Measurements from ENCODE around the gene HNRNPAB. TPM values are rescaled to one million over a fixed set of nuclear protein-coding genes. Genes with fewer than 3 reads are reported as not detected.

HNRNPAB gene
- total and polyA plus RNA-seq, 2 experiments from 2014 or later, result 85.2 to 175 TPM

DNA sequence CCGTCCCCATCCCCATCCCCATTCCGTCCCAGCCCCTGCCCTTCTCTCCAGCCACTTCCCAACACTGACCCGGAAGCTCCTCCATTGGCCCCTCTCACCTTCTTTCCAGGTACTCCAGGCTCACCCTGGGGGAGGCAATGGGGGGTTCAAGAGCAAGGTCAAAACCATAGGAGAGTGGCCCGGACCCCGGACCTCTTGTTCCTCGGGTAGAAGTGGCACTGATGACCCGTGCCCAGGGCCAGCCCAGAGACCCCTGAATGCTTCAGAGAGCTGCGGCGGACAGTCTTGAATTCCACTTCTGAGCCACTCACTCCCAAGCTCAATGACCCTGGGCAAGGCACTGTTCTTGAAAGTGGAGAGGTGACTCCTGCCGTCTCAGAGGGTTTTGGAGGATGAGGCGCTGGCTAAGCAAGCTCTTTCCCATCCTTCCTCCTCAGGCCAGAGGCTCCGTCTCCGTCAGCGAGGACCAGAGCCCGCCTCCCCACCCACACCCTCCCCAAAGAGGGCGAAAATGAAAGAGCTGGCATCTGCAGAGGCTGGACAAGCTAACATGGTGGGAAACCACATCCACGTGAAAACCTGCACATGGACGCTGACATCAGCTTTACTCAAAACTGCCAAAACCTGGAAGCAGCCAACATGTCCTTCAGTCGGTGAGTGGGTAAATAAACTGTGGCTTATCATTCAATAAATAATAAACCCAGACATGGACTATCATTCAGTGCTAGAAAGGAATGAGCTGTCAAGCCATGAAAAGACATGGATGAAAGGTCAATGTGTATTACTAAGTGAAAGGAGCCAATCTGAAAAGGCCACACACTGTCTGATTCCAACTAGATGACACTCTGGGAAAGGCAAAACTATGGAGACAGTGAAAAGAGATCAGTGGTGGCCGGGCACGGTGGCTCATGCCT, 55.5 kb downstream of the HNRNPAB start:
- no peak for DNase-seq (ENCODE audit: low spot score)
- Histone ChIP-seq H3K4me2 (no peak overlapping the region), H3K4me3 (no peak overlapping the region), H3K36me3 (replicated peaks; ENCODE audit: insufficient read depth, low read depth) (no peaks in the 10 kb centered on the region), H3K9me2 (replicated peaks; ENCODE audit: insufficient read depth) (no peaks in the 10 kb centered on the region), H4K20me1 (ENCODE audit: insufficient read depth, poor library complexity, severe bottlenecking) (no peaks in the 10 kb centered on the region), H3K27me3 (no peaks in the 10 kb centered on the region), H2AFZ (no peak overlapping the region), H3K4me1 (ENCODE audit: insufficient read depth) (no peaks in the 10 kb centered on the region), H3K79me2 (no peaks in the 10 kb centered on the region), H3K27ac (no peak overlapping the region), H3K9me3 (ENCODE audit: low read depth) (no peaks in the 10 kb centered on the region)
- WGBS (ENCODE audit: low lambda C conversion rate, missing lambda C conversion rate), result 89% methylated on average over 16 of the region's 21 CpGs
- no peak for TF ChIP-seq EZH2phosphoT487 (IDR thresholded peaks at IDR 0.05; ENCODE audit: low read depth, severe bottlenecking, unreplicated experiment)
- TF ChIP-seq, protein P1, sequence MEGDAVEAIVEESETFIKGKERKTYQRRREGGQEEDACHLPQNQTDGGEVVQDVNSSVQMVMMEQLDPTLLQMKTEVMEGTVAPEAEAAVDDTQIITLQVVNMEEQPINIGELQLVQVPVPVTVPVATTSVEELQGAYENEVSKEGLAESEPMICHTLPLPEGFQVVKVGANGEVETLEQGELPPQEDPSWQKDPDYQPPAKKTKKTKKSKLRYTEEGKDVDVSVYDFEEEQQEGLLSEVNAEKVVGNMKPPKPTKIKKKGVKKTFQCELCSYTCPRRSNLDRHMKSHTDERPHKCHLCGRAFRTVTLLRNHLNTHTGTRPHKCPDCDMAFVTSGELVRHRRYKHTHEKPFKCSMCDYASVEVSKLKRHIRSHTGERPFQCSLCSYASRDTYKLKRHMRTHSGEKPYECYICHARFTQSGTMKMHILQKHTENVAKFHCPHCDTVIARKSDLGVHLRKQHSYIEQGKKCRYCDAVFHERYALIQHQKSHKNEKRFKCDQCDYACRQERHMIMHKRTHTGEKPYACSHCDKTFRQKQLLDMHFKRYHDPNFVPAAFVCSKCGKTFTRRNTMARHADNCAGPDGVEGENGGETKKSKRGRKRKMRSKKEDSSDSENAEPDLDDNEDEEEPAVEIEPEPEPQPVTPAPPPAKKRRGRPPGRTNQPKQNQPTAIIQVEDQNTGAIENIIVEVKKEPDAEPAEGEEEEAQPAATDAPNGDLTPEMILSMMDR (IDR thresholded peaks at IDR 0.05; ENCODE audit: poor library complexity), result no peak
- no peak for TF ChIP-seq EZH2 (IDR thresholded peaks at IDR 0.05; ENCODE audit: borderline replicate concordance)

Other genes with a start within 250 kb of the HNRNPAB start
- gene PROP1, start 208.3 kb upstream of the HNRNPAB start, total RNA-seq, result not detected in 2 replicates
- 0.10 TPM in 1 of 2 replicates, not detected in the other for gene PROP1, start 208.3 kb upstream of the HNRNPAB start, polyA plus RNA-seq
- gene N4BP3, start 91.0 kb upstream of the HNRNPAB start, total RNA-seq, result 1.4 and 2.3 TPM in 2 replicates
- 1.3 and 1.6 TPM in 2 replicates for gene N4BP3, start 91.0 kb upstream of the HNRNPAB start, polyA plus RNA-seq
- gene RMND5B, start 73.5 kb upstream of the HNRNPAB start, total RNA-seq, result 24.6 and 27.2 TPM in 2 replicates
- gene RMND5B, start 73.5 kb upstream of the HNRNPAB start, polyA plus RNA-seq, result 33.2 and 42.2 TPM in 2 replicates
- gene NHP2, start 50.6 kb upstream of the HNRNPAB start, total RNA-seq, result 178 and 188 TPM in 2 replicates
- 148 and 149 TPM in 2 replicates for gene NHP2, start 50.6 kb upstream of the HNRNPAB start, polyA plus RNA-seq
- not detected in 2 replicates for gene GMCL2, start 17.2 kb upstream of the HNRNPAB start, total RNA-seq
- not detected in 2 replicates for gene GMCL2, start 17.2 kb upstream of the HNRNPAB start, polyA plus RNA-seq
- gene PHYKPL, start 28.3 kb downstream of the HNRNPAB start, total RNA-seq, result 35.4 and 40.3 TPM in 2 replicates
- gene PHYKPL, start 28.3 kb downstream of the HNRNPAB start, polyA plus RNA-seq, result 60.0 and 82.2 TPM in 2 replicates